ENCODE data around the gene LCP2. TPM values are rescaled to one million over a fixed set of nuclear protein-coding genes. Genes with fewer than 3 reads are reported as not detected.

The LCP2 gene
- total and polyA plus RNA-seq, 2 experiments from 2014 or later = 0.80 TPM; not detected in 1

DNA sequence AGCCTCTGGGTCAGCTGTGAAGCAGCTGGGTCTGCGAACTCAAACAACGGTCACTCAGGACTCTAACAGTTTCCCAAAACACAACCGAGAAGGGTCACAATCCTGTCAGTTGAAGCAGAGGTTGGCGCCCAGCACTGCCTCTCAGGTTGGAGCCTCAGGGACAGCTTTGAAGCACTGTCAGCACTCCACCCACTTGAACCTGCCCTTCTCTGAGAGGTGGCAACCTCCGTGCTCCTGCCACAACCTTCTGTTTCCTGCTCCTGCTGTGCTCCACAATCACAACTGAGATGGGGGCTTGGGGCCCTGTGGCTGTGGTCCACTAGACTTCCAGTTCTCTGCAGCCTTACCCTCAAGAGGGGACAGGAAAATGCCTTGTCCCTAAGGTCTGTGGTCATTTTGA lies 21.7 kb upstream of the LCP2 start:
- Histone ChIP-seq H3K4me1 (ENCODE audit: insufficient read depth) (peaks cover 4% of the 10 kb centered on the region), H3K9me2 (replicated peaks; ENCODE audit: insufficient read depth) (no peaks in the 10 kb centered on the region), H3K27me3 (no peaks in the 10 kb centered on the region), H2AFZ (no peak overlapping the region), H3K9me3 (ENCODE audit: low read depth) (no peaks in the 10 kb centered on the region), H3K4me3 (no peak overlapping the region), H3K36me3 (replicated peaks; ENCODE audit: insufficient read depth, low read depth) (no peaks in the 10 kb centered on the region), H4K20me1 (ENCODE audit: insufficient read depth, poor library complexity, severe bottlenecking) (no peaks in the 10 kb centered on the region), H3K27ac (no peak overlapping the region), H3K4me2 (no peak overlapping the region), H3K79me2 (no peaks in the 10 kb centered on the region)
- WGBS (ENCODE audit: low lambda C conversion rate, missing lambda C conversion rate) = 81% methylated on average over 5 of the region's 5 CpGs
- no peak for DNase-seq (ENCODE audit: low spot score)
- TF ChIP-seq EZH2phosphoT487 (IDR thresholded peaks at IDR 0.05; ENCODE audit: low read depth, severe bottlenecking, unreplicated experiment) = no peak
- TF ChIP-seq, protein P1, sequence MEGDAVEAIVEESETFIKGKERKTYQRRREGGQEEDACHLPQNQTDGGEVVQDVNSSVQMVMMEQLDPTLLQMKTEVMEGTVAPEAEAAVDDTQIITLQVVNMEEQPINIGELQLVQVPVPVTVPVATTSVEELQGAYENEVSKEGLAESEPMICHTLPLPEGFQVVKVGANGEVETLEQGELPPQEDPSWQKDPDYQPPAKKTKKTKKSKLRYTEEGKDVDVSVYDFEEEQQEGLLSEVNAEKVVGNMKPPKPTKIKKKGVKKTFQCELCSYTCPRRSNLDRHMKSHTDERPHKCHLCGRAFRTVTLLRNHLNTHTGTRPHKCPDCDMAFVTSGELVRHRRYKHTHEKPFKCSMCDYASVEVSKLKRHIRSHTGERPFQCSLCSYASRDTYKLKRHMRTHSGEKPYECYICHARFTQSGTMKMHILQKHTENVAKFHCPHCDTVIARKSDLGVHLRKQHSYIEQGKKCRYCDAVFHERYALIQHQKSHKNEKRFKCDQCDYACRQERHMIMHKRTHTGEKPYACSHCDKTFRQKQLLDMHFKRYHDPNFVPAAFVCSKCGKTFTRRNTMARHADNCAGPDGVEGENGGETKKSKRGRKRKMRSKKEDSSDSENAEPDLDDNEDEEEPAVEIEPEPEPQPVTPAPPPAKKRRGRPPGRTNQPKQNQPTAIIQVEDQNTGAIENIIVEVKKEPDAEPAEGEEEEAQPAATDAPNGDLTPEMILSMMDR (IDR thresholded peaks at IDR 0.05; ENCODE audit: poor library complexity) = no peak

DNA sequence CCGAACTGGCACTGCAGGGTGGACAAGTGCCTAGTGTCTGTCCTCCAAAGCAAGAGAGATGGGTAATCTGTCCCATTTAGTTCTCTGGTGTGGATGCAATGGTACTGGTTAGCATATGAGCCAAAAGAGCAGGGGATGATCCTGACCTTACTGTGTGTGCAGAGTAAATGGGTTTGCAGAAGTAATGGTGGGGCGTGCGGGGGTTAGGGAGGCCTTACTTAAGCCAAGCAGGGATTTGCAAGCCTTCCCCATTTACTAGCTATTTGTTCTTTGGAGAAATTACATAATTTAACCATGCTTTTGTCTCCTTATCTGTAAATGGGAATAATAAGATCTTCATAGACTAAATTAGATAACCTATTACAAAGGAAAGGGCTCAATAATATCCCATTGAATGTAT lies 19.9 kb upstream of the LCP2 start:
- no peaks in the 10 kb centered on the region for H3K9me3 ChIP-seq (ENCODE audit: low read depth)
- no peaks in the 10 kb centered on the region for H3K9me2 ChIP-seq (replicated peaks; ENCODE audit: insufficient read depth)
- no peak overlapping the region for H3K27ac ChIP-seq
- H3K79me2 ChIP-seq = no peaks in the 10 kb centered on the region
- no peak overlapping the region for H3K4me2 ChIP-seq
- no peaks in the 10 kb centered on the region for H4K20me1 ChIP-seq (ENCODE audit: insufficient read depth, poor library complexity, severe bottlenecking)
- H2AFZ ChIP-seq = no peak overlapping the region
- TF ChIP-seq, protein P1 (IDR thresholded peaks at IDR 0.05; ENCODE audit: poor library complexity) = no peak
- TF ChIP-seq EZH2phosphoT487 (IDR thresholded peaks at IDR 0.05; ENCODE audit: low read depth, severe bottlenecking, unreplicated experiment) (no peak), EZH2 (IDR thresholded peaks at IDR 0.05; ENCODE audit: borderline replicate concordance) (no peak)
- no peaks in the 10 kb centered on the region for H3K36me3 ChIP-seq (replicated peaks; ENCODE audit: insufficient read depth, low read depth)
- no peak overlapping the region for H3K4me3 ChIP-seq
- peaks cover 4% of the 10 kb centered on the region for H3K4me1 ChIP-seq (ENCODE audit: insufficient read depth)
- no peak for DNase-seq (ENCODE audit: low spot score)
- no peaks in the 10 kb centered on the region for H3K27me3 ChIP-seq
- WGBS (ENCODE audit: low lambda C conversion rate, missing lambda C conversion rate) = 94% methylated on average over 3 of the region's 3 CpGs

DNA sequence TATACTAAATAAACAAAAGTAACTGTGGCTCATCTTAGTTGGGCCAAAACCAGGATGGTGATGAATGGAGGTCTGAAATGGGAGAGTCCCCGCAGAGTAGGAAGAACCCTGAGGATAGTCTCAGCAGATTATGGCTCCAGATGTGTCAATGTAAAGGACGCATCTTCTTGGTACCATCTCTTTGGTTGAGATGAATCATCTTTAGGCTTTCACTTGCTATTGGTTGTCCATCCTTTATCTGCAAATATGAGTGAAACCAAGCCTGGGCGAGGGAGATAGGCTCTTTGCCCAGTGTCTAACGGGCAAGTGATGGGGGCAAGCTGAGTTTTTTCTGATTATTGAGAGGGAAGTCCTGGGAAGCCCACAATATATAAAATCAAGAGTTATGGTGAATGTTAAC lies 19.4 kb upstream of the LCP2 start:
- no peaks in the 10 kb centered on the region for H3K9me3 ChIP-seq (ENCODE audit: low read depth)
- H3K36me3 ChIP-seq (replicated peaks; ENCODE audit: insufficient read depth, low read depth) = no peaks in the 10 kb centered on the region
- H3K4me3 ChIP-seq = no peak overlapping the region
- H3K4me2 ChIP-seq = no peak overlapping the region
- 90% methylated on average over 4 of the region's 4 CpGs for WGBS (ENCODE audit: low lambda C conversion rate, missing lambda C conversion rate)
- no peak for TF ChIP-seq EZH2 (IDR thresholded peaks at IDR 0.05; ENCODE audit: borderline replicate concordance)
- DNase-seq (ENCODE audit: low spot score) = no peak
- H2AFZ ChIP-seq = no peak overlapping the region
- H3K9me2 ChIP-seq (replicated peaks; ENCODE audit: insufficient read depth) = no peaks in the 10 kb centered on the region
- H3K4me1 ChIP-seq (ENCODE audit: insufficient read depth) = peaks cover 4% of the 10 kb centered on the region
- no peaks in the 10 kb centered on the region for H3K79me2 ChIP-seq
- H4K20me1 ChIP-seq (ENCODE audit: insufficient read depth, poor library complexity, severe bottlenecking) = no peaks in the 10 kb centered on the region
- no peaks in the 10 kb centered on the region for H3K27me3 ChIP-seq
- no peak overlapping the region for H3K27ac ChIP-seq

DNA sequence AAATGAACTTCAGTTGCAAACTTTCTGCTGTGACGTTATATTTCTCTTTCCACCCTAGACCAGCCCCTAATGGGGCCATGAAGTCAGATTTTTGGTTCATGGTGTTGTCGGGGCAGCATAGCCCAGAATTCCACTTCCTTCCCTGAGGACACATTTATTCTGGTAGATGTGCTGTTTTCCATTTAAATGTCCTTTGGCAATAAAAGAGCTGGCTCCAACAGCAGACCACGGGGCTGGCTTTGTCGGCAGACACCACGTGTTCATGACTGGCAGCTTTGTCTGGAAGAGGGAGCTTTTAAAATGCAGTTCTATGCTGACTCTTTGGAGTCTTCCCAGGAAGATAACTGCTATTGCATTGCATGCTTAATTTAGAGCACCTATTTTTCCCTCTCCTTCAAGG lies 17.6 kb upstream of the LCP2 start:
- H3K79me2 ChIP-seq = no peaks in the 10 kb centered on the region
- 41% methylated on average over 5 of the region's 5 CpGs for WGBS (ENCODE audit: low lambda C conversion rate, missing lambda C conversion rate)
- TF ChIP-seq EZH2phosphoT487 (IDR thresholded peaks at IDR 0.05; ENCODE audit: low read depth, severe bottlenecking, unreplicated experiment) (no peak), EZH2 (IDR thresholded peaks at IDR 0.05; ENCODE audit: borderline replicate concordance) (no peak)
- TF ChIP-seq, protein P1 (IDR thresholded peaks at IDR 0.05; ENCODE audit: poor library complexity) = no peak
- DNase-seq (ENCODE audit: low spot score) = peak; percentile 64
- no peak overlapping the region for H3K4me2 ChIP-seq
- no peaks in the 10 kb centered on the region for H3K9me2 ChIP-seq (replicated peaks; ENCODE audit: insufficient read depth)
- H4K20me1 ChIP-seq (ENCODE audit: insufficient read depth, poor library complexity, severe bottlenecking) = no peaks in the 10 kb centered on the region
- H2AFZ ChIP-seq = no peak overlapping the region
- H3K36me3 ChIP-seq (replicated peaks; ENCODE audit: insufficient read depth, low read depth) = no peaks in the 10 kb centered on the region
- H3K4me1 ChIP-seq (ENCODE audit: insufficient read depth) = peaks cover 4% of the 10 kb centered on the region
- no peak overlapping the region for H3K27ac ChIP-seq
- no peaks in the 10 kb centered on the region for H3K27me3 ChIP-seq
- H3K4me3 ChIP-seq = no peak overlapping the region
- H3K9me3 ChIP-seq (ENCODE audit: low read depth) = no peaks in the 10 kb centered on the region

Measured in hepatocyte (in vitro differentiated cells).